Mammary epithelial cell (primary cell): ENCODE data around the gene G3BP1.
"Not testable (repeated sequence)": the region's sequence is repeated elsewhere in the genome, so short reads cannot be mapped to it uniquely, and the experiment has no call there.

Source experiments
- EZH2 ChIP-seq: IDR thresholded peaks from 2 replicates; pipeline ENCODE4 v1.6.1; 2012; ENCODE audit warnings: low read length, inconsistent platforms, borderline replicate concordance
- TF ChIP-seq, protein P1 (sequence below), 2 donors: IDR thresholded peaks in 1 of 2; conservative IDR thresholded peaks in 1 of 2; 2 replicates each; pipeline ENCODE4 v1.5.1; 2011 to 2012; ENCODE audit warnings: inconsistent platforms in 2 of 2, low read length in 2 of 2, mild to moderate bottlenecking in 2 of 2, control low read depth in 1 of 2, low read depth in 1 of 2; ENCODE audit not compliant: insufficient read depth in 1 of 2; ENCODE audit errors: extremely low read depth in 1 of 2

DNA sequence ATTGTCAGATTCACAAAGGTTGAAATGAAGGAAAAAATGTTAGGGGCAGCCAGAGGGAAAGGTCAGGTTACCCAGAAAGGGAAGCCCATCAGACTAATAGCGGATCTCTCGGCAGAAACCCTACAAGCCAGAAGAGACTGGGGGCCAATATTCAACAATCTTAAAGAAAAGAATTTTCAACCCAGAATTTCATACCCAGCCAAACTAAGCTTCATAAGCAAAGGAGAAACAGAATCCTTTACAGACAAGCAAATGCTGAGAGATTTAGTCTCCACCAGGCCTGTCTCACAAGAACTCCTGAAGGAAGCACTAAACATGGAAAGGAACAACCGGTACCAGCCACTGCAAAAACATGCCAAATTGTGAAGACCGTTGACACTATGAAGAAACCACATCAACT, 61.1 kb downstream of the G3BP1 start:
- TF ChIP-seq, protein P1, sequence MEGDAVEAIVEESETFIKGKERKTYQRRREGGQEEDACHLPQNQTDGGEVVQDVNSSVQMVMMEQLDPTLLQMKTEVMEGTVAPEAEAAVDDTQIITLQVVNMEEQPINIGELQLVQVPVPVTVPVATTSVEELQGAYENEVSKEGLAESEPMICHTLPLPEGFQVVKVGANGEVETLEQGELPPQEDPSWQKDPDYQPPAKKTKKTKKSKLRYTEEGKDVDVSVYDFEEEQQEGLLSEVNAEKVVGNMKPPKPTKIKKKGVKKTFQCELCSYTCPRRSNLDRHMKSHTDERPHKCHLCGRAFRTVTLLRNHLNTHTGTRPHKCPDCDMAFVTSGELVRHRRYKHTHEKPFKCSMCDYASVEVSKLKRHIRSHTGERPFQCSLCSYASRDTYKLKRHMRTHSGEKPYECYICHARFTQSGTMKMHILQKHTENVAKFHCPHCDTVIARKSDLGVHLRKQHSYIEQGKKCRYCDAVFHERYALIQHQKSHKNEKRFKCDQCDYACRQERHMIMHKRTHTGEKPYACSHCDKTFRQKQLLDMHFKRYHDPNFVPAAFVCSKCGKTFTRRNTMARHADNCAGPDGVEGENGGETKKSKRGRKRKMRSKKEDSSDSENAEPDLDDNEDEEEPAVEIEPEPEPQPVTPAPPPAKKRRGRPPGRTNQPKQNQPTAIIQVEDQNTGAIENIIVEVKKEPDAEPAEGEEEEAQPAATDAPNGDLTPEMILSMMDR (conservative IDR thresholded peaks at IDR 0.05 in 1 of 2, IDR thresholded peaks at IDR 0.05 in 1 of 2; ENCODE audit: extremely low read depth in 1 of 2, insufficient read depth in 1 of 2, low read depth in 1 of 2, low read length in 2 of 2): not testable (repeated sequence)
- TF ChIP-seq EZH2: not testable (repeated sequence)
